Rectal smooth muscle tissue (tissue), 1 donor: Measurements from ENCODE around the gene C20orf96.
A peak's percentile ranks its signal among the peaks of the same experiment; 100 is the strongest.
"Not testable (repeated sequence)": the region's sequence is repeated elsewhere in the genome, so short reads cannot be mapped to it uniquely, and the experiment has no call there.

Experiments
- H3K27ac ChIP-seq: one replicate; pipeline ENCODE4 v1.7.0; 2013; ENCODE audit warnings: low read depth, low read length, inconsistent platforms
- H3K27me3 ChIP-seq: one replicate; pipeline ENCODE4 v1.7.0; 2013; ENCODE audit warnings: low read length; ENCODE audit not compliant: control insufficient read depth, insufficient read depth
- H3K36me3 ChIP-seq: one replicate; pipeline ENCODE4 v1.7.0; 2013; ENCODE audit warnings: low read length; ENCODE audit not compliant: control insufficient read depth, insufficient read depth
- H3K4me1 ChIP-seq: one replicate; pipeline ENCODE4 v1.7.0; 2013; ENCODE audit warnings: low read length; ENCODE audit not compliant: control insufficient read depth, insufficient read depth
- H3K4me3 ChIP-seq: one replicate; pipeline ENCODE4 v1.7.0; 2013; ENCODE audit warnings: low read length
- H3K9ac ChIP-seq: one replicate; pipeline ENCODE4 v1.7.0; 2013; ENCODE audit warnings: low read length

Gene C20orf96

DNA sequence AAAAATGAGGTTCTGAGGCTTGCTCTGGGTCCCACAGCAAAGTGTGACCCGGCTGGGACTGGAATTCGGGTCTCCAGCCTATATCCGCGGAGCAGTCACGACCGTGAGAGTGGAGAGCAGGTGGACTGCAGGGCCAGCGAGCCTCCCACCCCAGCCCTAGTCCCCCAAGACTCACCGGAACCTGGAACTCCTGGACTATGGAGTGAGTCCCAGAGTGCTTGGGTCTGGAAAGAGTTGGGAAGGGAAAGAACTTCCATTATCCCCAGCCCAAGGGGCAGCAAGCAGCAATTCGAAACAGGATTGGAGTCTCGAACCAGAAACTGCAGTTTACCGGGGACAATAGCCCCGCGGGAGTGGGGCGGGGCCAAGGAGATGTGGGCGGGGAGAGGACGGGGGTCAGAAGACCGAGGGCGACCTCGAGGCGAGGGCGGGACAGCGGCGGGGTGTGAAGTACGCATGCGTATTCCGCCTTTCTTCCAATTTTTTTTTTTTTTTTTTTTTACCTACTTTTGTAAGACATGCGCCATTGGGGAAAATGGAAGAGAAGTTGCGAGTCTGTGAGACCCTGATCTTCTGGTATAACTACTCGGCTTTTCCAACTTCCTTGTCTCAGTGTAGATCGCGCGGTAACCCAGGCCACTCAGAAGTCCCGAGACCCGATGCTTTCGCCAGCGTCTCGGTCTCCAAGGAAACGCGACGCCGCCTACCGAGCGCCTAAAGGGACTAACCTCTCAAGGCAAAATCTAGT is at the start of gene C20orf96:
TSS of gene C20orf96 (minus strand) at position 667 of the 748 bp plus-strand sequence. CDS start at position 527, 140 bp downstream.
- peaks cover 5% of the 10 kb centered on the region for H3K4me1 ChIP-seq
- no peaks in the 10 kb centered on the region for H3K27me3 ChIP-seq
- H3K9ac ChIP-seq: peak within 1 kb of the TSS; percentile 60
- H3K4me3 ChIP-seq: peak within 1 kb of the TSS; percentile 91
- H3K27ac ChIP-seq: peak within 1 kb of the TSS; percentile 75
- H3K36me3 ChIP-seq: no peaks in the 10 kb centered on the region

GRCh38 chr20:336040-336439 is 45.5 kb upstream of the C20orf96 start:
- H3K4me1 ChIP-seq, H3K4me3 ChIP-seq, H3K36me3 ChIP-seq, H3K27ac ChIP-seq, H3K27me3 ChIP-seq, H3K9ac ChIP-seq: not testable (repeated sequence)

GRCh38 chr20:334578-334977 is 44.0 kb upstream of the C20orf96 start:
- H3K36me3 ChIP-seq: no peaks in the 10 kb centered on the region
- no peak overlapping the region for H3K27ac ChIP-seq
- H3K27me3 ChIP-seq: no peaks in the 10 kb centered on the region
- no peak overlapping the region for H3K4me3 ChIP-seq
- no peaks in the 10 kb centered on the region for H3K4me1 ChIP-seq
- H3K9ac ChIP-seq: no peak overlapping the region

DNA sequence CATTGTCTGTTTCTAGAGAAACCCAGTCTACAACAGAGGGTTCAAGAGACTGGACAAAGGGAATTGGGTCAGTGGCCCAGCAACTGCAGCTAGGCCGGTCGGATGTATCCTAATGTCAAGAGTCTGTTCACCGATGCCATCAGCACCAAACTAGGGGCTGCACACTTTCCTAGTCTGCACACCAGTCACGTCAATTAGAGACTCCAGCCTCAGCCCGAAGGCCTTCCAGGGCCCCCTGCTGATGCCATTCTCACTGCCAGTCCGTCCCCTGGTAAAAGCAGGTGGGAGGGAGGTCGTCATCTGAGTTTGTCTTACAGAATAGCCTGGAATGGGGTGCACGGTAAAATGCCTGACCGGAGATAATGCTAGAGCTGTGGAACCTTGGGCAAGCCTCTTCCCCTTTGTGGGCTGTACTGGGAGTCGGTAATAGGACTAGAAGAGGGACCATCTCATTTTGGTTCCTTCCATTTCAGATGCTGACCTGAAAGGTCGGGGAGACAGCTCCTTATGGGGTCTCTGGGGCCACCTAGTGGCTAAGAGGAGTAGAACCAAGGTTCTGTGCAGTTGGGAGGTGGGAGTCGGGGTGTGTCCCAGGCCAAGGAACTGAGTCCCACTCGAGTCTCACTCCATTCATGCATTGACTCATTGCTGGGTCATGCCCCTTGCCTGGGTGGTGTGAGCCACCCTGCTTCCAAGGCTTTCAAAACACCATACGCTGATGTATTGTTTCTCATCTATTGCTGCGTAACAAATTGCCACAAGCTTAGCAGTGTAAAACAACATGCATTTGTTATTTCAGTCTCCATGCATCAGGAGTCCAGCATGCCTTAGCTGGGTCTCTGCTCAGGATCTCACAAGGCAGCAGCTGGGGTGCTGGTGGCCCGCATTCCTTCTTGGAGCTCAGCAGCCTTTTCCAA is 39.9 kb upstream of the C20orf96 start:
- Histone ChIP-seq H3K36me3 (no peaks in the 10 kb centered on the region), H3K27ac (no peak overlapping the region), H3K9ac (no peak overlapping the region), H3K27me3 (no peaks in the 10 kb centered on the region), H3K4me3 (no peak overlapping the region), H3K4me1 (no peaks in the 10 kb centered on the region)

DNA sequence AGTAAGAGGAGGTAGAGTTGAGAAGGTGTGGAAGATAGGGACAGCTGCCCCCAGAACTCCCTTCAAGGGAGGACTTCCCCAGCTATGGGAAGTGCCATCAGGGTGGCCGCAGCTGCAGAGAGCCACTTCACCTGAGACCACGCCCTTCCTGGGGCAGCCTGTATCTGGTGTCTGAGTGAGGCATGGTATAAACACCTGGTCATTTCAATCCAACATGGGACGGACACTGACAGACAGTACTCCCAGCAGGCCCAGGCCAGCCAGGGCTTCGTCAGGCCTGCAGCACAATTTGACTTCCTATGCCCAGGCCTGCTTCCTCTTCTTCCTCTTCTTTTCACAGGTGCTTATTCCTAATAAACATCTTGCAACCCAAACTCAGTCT is 39.3 kb upstream of the C20orf96 start:
- H3K27me3 ChIP-seq: no peaks in the 10 kb centered on the region
- H3K27ac ChIP-seq: no peak overlapping the region
- no peak overlapping the region for H3K9ac ChIP-seq
- H3K4me3 ChIP-seq: no peak overlapping the region
- H3K36me3 ChIP-seq: no peaks in the 10 kb centered on the region
- no peaks in the 10 kb centered on the region for H3K4me1 ChIP-seq

DNA sequence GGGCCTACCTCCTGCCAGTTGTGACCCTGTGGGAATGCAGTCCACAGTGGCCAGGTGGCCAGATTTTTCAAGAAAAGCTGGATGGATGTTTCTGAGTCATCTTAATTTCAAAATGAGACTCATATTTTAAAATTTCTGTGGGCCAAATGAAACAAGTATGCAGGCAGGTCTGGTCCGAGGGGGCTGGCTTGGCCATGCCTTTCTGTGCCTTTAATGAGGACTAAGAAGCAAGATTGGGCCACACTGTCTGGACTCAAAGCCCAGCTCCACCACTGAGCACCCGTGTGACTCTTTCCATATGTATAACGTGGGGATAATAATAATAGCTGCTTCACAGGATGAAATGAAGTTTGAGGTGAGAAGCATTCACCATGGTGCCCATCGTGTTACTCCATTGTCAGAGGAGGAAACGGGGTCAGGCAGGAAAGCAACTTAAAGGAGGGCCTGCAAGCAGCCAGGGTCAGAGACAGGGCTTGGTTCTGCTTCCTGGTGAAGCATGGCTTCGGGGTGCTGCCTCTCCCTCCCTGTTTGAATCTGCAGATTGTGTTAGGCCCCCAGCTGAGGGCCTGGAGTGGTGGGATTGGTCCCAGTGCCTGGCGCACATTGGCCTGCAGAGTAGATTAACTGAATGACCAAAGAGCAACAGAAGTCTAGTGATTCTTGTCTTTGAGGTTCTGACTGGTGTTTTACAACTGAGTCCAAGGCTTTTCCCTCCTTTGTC is 38.6 kb upstream of the C20orf96 start:
- Histone ChIP-seq H3K27ac (no peak overlapping the region), H3K27me3 (no peaks in the 10 kb centered on the region), H3K36me3 (no peaks in the 10 kb centered on the region), H3K4me3 (no peak overlapping the region), H3K9ac (no peak overlapping the region), H3K4me1 (no peaks in the 10 kb centered on the region)

DNA sequence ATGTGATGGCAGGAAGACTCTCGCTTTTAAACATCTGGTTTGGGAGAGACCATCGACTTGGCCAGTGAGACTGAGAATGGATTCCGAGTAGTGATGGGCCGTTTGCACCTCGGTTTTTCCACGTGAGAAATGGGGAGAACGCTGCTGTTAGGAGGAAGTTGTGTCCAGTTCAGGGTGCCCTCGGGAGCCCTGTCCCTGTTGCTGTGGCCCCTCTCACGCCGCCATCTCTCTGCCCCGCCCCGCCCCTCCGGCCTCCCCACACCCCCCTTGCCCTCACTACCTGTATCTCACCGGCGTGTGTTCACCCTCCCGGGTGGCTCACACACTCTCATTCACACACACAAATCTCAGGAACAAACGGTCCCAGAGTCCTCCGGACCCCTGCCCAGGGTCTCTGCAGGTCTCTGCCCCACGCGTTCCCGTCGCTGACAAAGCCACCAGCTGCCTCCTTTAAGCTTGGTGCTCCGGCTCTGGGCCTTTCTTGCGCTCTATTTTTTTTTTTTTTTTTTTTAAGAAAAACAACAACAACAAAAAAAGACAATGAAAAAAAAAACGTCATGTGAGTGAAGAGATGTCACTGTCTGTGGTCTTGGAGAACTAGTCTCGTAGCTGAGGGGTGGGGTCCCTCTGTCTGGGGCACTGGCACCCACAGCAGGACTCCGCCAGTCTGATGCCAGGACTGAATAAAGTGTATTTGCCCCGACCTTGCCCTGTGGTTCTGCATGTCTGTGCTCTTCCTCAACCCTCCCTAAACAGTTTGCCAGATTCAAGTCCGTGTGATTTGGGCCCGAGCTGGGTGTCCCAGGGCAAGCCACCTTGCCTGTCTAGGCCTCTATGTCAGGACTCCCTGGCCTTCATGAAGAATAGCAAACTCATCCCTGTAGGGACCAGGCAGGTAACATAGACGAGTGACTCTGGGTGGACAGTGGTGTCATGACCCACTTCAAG is 37.8 kb upstream of the C20orf96 start:
- peaks cover 3% of the 10 kb centered on the region for H3K4me1 ChIP-seq
- H3K4me3 ChIP-seq: peak overlapping the region; percentile 79
- no peaks in the 10 kb centered on the region for H3K36me3 ChIP-seq
- no peaks in the 10 kb centered on the region for H3K27me3 ChIP-seq
- peak overlapping the region; percentile 92 for H3K27ac ChIP-seq
- H3K9ac ChIP-seq: no peak overlapping the region

DNA sequence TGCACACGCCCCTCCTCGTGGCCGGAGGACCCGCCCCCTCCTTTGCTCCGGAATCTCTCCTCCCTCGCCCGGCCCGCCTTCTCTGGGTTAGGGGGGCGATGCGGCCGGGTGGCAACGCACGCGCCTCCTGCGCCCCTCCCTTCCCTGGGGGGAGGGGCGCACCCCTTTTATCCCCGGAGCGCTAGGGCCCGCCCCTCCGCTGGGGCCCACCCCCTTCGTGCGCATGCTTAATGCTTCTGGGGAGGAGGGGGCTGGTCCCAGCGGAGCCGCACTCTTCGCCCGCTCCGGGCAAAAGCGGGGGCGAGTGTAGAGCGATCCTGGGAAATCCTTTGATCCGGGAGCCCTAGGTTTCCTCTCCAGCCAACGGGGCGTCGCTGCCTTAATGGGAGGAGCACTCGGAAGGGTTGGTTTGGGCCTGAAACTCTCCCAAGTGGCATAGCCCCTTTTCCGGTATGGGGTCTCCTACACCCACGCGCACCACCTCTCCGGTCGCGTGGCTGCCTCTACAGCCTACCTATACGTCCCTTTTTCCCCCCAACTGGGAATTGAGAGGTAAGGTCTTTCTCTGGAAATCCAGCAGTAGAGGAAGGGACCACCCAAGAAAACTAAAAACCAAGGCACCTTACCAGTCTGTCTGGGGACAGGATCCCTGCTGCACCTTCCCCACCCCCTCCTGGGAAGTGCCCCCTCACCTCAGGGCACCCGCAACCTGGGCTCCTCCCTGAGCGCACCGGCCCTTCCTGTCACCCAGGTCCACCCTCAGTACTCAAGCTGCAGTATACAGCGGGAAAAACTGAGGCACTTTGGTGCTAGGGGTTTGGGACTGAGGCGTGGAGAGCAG is 36.9 kb upstream of the C20orf96 start:
- Histone ChIP-seq H3K4me3 (peak overlapping the region; percentile 79), H3K27me3 (no peaks in the 10 kb centered on the region), H3K4me1 (peaks cover 3% of the 10 kb centered on the region), H3K36me3 (no peaks in the 10 kb centered on the region), H3K27ac (peak overlapping the region; percentile 92), H3K9ac (no peak overlapping the region)

DNA sequence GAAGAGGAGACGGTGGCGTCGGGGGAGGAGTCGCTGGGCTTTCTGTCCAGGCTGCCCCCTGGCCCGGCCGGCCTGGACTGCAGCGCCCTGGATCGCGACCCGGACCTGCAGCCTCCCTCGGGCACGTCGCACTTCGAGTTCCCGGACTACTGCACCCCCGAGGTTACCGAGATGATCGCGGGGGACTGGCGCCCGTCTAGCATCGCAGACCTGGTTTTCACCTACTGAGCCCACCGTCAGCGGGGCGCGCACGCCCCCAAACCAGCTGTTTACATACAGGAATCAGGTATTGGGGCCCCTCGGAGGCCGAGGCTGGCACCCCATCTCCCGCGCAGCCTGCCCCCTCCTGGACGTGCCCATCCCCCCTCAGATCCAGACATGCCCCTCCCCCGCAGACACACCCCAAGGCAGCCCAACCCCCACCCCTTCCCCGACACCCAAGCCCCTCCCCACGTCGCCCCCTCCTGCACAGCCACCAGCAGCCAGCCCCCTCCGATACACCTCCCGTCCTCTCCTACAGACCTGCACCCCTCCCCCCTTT is 36.2 kb upstream of the C20orf96 start:
- H3K4me1 ChIP-seq: peaks cover 3% of the 10 kb centered on the region
- peak overlapping the region; percentile 92 for H3K27ac ChIP-seq

DNA sequence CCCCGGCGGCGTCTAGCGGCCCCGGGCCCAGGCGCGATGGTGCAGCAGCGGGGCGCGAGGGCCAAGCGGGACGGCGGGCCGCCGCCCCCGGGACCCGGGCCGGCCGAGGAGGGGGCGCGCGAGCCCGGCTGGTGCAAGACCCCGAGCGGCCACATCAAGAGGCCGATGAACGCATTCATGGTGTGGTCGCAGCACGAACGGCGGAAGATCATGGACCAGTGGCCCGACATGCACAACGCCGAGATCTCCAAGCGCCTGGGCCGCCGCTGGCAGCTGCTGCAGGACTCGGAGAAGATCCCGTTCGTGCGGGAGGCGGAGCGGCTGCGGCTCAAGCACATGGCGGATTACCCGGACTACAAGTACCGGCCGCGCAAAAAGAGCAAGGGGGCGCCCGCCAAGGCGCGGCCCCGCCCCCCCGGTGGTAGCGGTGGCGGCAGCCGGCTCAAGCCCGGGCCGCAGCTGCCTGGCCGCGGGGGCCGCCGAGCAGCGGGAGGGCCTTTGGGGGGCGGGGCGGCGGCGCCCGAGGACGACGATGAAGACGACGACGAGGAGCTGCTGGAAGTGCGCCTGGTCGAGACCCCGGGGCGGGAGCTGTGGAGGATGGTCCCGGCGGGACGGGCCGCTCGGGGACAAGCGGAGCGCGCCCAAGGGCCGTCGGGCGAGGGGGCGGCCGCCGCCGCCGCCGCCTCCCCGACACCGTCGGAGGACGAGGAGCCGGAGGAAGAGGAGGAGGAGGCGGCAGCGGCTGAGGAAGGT is 35.5 kb upstream of the C20orf96 start:
- Histone ChIP-seq H3K9ac (peak overlapping the region; percentile 49), H3K36me3 (no peaks in the 10 kb centered on the region), H3K27ac (peak overlapping the region; percentile 92), H3K4me3 (peak overlapping the region; percentile 79), H3K4me1 (peaks cover 3% of the 10 kb centered on the region), H3K27me3 (no peaks in the 10 kb centered on the region)

More for the DNA sequence above, 36.2 kb upstream of the C20orf96 start:
- Histone ChIP-seq H3K36me3 (no peaks in the 10 kb centered on the region), H3K9ac (peak overlapping the region; percentile 26), H3K27me3 (no peaks in the 10 kb centered on the region), H3K4me3 (peak overlapping the region; percentile 79)
